Middle frontal gyrus (tissue), 1 donor: ENCODE data around the gene CEP170B.

Experiments used
- DNase-seq: peaks from one replicate; pipeline ENCODE4 v3.0.0-alpha.2; 2015; ENCODE audit warnings: low spot score; ENCODE audit errors: extremely low spot score

Gene CEP170B

DNA sequence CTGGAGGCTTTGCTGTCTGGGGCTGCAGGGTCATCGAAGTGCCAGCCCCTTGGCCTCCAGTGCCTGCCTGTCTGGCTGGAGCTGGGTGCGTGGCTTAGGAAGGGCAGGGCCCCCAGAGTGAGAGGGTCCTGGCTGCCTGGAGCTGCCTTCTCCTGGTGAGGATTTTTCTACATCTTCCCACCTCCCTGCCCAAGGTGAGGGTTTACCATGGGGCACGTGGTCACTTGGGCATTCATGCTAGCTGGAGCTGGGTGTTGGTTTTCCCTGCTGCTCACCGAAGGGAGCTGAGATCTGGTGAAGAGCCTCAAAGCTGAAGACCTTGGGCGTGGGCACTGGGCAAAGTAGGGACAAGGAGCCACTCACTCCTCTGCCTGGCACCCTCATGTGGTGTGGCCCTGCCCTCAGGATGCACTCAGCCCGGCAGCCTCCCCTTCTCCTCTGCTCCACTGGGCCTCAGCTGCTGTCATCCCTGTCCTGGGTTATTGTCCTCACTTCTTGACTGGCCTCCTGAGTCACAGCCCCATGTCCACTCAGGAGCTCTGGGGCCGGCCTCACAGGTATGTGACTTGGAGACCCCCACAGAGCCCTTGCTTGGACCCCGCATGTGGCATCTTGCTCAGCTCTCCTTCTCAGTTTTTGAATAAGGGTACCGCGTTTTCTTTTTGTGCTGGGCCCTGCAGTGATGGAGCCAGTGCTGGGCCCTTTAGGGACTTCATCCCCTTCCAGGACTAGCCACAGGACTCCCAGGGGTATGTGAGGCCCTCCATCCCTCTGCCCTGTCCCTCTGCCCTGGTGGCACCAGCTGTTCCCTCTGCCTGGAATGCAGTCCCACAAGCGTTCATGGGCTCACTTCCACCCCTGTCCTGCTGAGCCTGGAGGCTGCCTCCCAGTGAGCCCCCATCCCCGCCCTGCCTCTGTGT lies 1.6 kb downstream of the CEP170B start:
- DNase-seq = no peak

GRCh38 chr14:104867371-104868059 lies 2.4 kb downstream of the CEP170B start:
- DNase-seq = no peak

- DNase-seq = no peak
Observed at GRCh38 chr14:104868060-104868740, 3.1 kb downstream of the CEP170B start.

GRCh38 chr14:104868811-104869572 lies 3.9 kb downstream of the CEP170B start:
- no peak for DNase-seq

GRCh38 chr14:104869669-104870367 lies 4.8 kb downstream of the CEP170B start:
- no peak for DNase-seq

DNA sequence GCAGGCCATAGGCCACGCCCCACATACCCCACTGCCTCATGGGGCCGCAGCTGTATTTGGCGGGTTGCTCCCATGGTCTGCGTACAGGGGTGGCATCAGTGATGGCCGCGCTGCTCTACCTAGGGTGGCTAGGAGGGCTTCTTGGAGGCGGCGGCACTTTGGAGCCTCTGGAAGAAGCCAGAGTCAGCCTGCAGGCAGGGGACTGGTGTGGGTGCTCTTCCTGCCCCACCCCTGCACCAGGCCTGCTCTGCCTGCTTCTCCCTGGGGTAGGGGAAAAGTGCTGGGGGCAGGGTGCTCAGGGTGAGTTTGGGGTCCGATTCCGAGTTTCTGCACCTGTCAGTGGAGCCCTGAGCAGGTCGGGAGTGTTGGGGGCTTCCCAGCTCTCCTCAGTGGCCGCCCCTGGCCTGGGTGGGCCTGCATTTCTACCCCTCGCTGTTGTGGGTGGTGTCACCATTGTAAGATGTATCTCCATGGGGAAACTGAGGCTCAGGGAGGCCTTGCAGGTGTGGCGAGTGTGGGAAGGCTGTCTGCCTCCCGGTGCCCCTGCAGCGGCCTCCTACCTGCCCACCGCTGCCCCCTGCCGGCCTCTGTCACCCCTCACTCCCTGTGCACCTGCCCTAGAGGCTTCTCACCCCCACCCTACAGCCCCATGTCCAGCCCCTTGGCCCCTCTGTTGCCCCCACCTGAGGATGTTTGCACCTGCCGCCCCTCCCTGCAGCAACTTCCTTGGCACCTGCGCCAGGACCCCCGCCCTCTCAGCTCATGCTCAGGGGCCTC lies 5.5 kb downstream of the CEP170B start:
- DNase-seq = no peak

GRCh38 chr14:104871145-104871655 lies 6.1 kb downstream of the CEP170B start:
- no peak for DNase-seq

DNA sequence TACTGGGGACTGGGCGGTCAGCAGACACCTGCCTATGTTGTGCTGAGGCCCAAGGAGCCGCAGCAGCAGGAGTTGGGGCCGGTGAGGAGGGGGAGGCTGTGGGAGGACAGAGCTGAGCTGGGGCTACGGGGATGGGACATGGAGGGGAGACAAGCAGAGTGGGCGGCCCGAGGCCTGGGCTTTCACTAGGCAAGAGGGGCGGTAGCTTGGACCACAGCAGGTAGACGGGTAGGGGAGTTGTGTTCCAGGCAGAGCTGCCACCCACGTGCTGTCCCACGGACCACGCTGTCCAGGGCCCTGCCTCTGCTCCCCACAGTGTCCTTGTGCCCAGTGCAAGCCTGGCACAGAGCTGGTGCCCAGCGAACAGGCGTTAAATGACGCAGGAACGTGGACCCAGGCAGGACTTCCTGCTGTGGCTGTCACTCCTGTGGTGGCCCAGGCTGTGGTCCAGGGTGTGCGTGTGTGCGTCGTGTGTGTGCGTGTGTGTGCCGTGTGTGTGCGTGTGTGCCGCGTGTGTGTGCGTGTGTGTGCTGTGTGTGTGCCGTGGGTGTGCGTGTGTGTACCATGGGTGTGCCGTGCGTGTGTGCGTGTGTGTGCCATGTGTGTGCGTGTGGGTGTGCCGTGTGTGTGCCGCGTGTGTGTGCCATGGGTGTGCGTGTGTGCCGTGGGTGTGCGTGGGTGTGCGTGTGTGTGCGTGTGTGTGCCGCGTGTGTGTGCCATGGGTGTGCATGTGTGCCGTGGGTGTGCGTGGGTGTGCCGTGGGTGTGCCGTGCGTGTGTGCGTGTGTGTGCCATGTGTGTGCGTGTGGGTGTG lies 6.8 kb downstream of the CEP170B start:
- DNase-seq = no peak

DNA sequence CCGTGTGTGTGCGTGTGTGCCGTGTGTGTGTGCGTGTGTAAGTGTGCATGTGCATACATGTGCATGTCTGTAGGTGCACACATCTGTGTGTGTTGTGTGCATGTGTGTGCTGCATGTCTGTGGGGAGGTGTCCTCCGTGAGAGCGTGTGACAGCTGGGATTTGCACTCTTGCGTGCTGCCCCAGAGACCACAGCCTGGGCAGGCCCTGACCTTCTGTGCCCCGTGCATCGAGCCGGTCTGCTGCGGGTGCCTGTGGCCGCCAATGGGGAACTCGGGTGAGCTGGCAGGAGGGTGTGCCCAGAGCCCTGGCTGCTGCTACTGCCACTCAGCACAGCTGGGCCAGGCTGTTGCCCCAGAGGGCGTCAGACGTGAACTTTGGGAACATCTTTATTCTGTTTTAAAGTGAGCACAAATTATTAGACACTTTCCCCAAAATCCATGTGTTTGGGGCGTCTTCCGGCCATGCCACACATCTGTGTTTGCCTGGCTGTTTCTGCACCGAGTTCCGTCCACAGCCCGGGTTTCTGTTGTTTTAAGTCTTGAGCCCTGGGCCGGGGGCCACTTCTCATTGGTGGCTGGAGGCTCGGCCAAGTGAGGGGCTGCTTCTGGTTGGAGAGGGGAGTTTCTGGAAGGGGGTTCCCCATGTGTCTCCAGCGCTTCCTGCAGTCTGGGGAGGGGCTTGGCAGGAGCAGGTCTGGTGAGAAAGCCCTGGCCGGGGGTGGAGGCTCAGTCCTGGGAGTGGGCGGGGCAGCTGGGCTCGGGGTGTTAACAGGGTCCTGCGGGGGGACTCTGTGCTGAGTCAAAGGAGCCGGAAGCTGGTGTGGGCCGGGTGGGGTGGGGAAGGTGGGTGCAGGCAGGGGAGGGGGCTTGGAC lies 7.6 kb downstream of the CEP170B start:
- DNase-seq = no peak

- DNase-seq = no peak
Observed at GRCh38 chr14:104873380-104874055, 8.4 kb downstream of the CEP170B start.

GRCh38 chr14:104874110-104874531 lies 9.1 kb downstream of the CEP170B start:
- no peak for DNase-seq

DNA sequence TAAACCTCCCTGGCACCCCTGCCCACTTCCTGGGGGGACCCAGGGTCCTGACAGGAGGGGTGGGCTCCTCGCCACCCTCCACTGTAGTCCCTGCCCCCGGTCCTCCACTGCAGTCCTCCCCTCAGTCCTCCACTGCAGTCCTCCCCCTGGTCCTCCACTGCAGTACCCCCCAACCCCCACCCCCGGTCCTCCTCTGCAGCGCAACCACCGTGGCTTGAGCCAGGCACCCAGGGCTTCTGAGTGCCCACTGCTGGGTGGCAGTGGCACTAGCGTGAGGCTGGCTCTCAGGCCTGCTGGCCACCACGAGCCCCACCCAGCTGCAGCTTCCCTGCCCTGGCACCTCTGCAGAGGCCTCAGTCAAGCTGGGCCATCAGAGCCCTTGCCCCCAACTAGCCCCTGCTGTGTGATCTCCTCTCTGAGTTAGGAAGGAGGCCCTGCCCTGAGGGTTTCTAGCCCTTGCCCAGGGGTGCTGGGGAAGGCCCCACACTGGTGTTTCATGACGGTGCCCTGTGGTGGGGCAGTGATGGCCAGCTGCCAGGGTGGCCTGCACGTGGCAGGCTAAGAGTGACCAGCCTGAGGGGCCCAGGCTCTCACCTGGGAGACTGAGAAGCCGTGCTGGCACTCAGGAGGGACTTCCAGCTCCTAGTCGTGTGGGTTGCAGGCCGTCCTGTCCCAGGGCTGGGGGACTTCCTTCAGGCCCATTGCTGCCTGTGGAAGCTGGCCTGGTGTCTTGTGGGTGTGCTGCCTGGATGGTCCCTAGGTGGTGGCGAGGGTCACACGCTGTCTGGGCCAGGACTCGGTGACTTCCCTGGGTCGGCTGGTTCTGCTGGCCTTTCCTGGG lies 9.7 kb downstream of the CEP170B start:
- no peak for DNase-seq

DNA sequence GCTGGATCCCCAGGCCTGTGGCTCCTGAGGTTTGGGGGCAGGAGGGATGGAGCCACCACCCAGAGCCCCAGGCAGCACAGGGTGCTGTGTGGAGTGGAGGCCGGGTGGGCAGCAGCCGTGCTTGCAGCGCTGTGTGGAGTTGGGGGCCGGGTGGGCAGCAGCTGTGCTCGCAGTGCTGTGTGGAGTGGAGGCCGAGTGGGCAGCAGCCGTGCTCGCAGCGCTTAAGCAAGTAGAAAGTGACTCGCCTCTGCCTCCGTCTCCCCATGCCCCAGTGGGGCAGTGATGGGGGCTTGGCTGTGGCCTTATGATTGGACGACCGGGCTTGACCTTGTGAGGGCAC lies 10.3 kb downstream of the CEP170B start:
- DNase-seq = no peak

DNA sequence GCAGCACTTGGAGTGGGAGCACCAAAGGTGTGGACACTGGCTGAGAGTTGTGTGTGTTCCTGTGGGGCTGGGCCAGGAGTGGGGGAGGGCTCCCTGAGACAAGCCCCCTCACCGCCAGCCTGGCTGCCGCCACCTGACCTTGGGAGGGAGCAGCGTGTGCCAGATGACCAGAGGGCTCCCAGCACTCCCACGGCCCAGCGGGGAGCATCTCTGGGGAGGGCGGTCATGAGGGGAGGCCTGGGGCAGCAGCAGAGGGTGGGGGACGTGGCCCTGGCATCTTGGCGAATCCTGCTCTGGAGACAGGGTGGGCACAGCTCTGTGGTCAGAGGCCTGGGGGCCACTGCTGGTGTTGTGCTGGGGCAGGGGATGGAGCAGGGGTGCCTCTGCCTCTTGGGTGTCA lies 10.7 kb downstream of the CEP170B start:
- DNase-seq = no peak

GRCh38 chr14:104876251-104876699 lies 11.2 kb downstream of the CEP170B start:
- no peak for DNase-seq

- DNase-seq = no peak
Observed at GRCh38 chr14:104877066-104877805, 12.2 kb downstream of the CEP170B start.
